Measurements from ENCODE around the gene DCAF8L1.
"Not testable (repeated sequence)": the region's sequence is repeated elsewhere in the genome, so short reads cannot be mapped to it uniquely, and the experiment has no call there.

DCAF8L1 gene

DNA sequence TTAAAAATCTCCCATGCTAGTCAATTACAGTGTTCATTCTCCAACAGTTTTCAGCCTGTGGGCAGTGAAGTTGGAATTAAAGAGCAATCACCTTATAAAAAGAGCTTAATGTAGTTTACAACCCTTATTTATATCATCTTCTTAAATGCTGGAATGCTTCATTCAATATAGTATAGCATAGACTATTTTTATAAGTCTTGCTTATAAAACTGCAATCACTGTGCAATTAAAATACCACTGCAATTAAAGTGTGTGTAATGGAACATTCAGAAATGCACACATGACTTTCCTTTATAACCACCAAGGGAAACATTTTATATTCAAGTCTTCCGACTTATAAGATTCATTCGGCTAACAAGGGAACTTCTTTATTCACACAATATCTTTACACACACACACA is 16.4 kb upstream of the DCAF8L1 start:
- TF ChIP-seq, protein P1, sequence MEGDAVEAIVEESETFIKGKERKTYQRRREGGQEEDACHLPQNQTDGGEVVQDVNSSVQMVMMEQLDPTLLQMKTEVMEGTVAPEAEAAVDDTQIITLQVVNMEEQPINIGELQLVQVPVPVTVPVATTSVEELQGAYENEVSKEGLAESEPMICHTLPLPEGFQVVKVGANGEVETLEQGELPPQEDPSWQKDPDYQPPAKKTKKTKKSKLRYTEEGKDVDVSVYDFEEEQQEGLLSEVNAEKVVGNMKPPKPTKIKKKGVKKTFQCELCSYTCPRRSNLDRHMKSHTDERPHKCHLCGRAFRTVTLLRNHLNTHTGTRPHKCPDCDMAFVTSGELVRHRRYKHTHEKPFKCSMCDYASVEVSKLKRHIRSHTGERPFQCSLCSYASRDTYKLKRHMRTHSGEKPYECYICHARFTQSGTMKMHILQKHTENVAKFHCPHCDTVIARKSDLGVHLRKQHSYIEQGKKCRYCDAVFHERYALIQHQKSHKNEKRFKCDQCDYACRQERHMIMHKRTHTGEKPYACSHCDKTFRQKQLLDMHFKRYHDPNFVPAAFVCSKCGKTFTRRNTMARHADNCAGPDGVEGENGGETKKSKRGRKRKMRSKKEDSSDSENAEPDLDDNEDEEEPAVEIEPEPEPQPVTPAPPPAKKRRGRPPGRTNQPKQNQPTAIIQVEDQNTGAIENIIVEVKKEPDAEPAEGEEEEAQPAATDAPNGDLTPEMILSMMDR (IDR thresholded peaks at IDR 0.05; ENCODE audit: insufficient read depth, low read length, missing control alignments), result no peak
- no peak for DNase-seq (ENCODE audit: low read depth, low spot score)
- CTCF ChIA-PET, result no interaction called here
- no peak overlapping the region for H3K4me3 ChIP-seq (ENCODE audit: low read depth, low read length)
- POLR2A ChIA-PET, result no interaction called here

DNA sequence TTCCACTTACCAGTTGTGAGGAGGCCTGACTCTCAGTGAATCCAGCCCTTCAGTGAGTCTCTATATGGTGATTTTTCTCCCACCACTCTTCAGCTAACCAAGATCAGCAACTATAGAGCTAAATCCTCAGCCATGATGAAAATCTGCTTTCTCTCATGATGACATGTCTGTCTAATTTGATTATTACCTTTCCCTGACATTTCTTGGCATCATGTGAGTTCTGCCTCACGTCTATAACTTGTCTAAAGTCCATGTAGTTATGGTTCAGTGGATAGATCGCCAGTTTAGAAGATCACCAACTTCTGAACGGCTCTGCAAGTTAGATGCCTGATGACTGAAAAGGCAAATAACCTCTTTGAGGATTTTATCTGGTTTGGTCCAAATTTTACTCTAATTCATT is 14.9 kb upstream of the DCAF8L1 start:
- TF ChIP-seq, protein P1 (IDR thresholded peaks at IDR 0.05; ENCODE audit: insufficient read depth, low read length, missing control alignments), result no peak
- ChIA-PET CTCF (no interaction called here), POLR2A (no interaction called here)
- H3K4me3 ChIP-seq (ENCODE audit: low read depth, low read length), result no peak overlapping the region
- DNase-seq (ENCODE audit: low read depth, low spot score), result no peak

DNA sequence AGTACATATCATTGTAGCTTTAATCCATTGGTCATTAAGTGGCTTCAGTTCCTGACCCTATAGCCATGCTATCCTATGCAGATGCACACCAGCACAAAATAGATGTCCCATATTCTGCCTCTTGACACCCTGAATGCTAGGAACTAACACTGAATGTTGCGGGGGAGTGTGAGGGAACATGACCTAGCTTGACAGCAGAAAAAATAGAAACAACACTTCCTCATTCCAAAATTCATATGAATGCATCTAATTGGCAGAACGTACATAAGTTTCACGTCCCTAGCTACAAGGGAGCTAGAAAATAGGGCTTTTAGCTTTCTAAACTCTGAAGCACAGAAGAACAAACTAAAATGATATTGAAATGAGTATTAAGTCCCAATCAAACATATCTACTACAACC is 14.4 kb upstream of the DCAF8L1 start:
- ChIA-PET POLR2A (no interaction called here), CTCF (no interaction called here)
- TF ChIP-seq, protein P1 (IDR thresholded peaks at IDR 0.05; ENCODE audit: insufficient read depth, low read length, missing control alignments), result no peak
- no peak overlapping the region for H3K4me3 ChIP-seq (ENCODE audit: low read depth, low read length)
- DNase-seq (ENCODE audit: low read depth, low spot score), result no peak

DNA sequence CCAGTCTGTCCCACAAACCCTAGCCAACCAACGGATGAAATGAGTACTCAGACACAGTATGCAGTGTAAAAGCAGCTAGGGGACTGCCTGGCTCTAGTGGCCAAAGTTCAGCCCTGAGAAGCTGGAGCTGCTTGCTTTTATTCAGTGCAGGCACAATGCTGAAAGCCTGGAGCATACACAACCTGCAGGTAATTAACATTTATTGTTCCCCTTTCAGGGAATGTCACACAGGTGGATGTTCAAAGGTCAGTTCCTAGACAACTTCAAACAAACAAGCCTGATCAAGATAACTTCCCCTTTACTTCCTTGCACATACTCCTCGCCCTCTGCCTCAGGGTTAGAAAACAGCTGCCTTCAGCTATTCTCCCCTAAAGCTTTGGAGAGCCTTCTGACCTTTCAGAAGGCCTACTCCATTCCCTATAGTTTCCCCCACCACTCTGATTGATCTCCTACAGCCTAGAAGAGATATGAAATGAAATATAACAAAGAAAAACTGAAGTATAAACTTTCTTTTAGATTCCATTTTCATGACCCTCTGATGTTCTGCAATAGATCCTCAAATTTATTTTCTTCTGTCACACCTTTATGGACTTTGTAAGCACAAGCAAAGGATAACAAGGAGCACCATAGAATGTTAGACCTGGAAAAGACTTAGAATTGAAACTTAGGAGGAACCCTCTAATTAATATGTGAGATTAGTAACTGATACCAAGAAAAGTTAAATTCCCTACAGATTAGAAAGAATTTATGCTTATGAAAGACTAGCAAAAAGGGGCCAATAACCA is 6.8 kb upstream of the DCAF8L1 start:
- POLR2A ChIA-PET, result no interaction called here
- no peak for DNase-seq (ENCODE audit: low read depth, low spot score)

DNA sequence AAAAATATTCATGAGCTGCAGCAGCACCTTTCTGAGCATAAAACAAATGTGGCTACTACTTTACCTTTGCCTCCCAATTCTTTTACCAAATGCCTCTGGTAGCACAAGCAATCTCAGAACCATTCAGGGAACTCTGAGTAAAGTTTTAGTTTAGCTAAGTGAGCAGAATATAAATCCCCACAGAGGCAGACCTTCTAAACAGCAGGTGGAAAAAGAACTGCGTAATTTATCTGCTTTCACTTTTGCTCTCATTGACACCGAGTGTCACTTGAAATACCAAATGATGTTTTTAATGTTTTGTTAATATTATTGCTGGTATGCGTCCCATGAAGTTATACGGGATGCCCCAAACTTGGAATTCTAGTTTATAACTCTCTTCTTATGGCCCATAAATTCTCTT is 4.3 kb downstream of the DCAF8L1 start:
- POLR2A ChIA-PET; CTCF ChIA-PET; DNase-seq (ENCODE audit: low read depth, low spot score): not testable (repeated sequence)

More for the DNA sequence above, 6.8 kb upstream of the DCAF8L1 start:
- TF ChIP-seq, protein P1 (IDR thresholded peaks at IDR 0.05; ENCODE audit: insufficient read depth, low read length, missing control alignments), result no peak
- H3K4me3 ChIP-seq (ENCODE audit: low read depth, low read length), result no peak overlapping the region
- CTCF ChIA-PET, result no interaction called here

DNA sequence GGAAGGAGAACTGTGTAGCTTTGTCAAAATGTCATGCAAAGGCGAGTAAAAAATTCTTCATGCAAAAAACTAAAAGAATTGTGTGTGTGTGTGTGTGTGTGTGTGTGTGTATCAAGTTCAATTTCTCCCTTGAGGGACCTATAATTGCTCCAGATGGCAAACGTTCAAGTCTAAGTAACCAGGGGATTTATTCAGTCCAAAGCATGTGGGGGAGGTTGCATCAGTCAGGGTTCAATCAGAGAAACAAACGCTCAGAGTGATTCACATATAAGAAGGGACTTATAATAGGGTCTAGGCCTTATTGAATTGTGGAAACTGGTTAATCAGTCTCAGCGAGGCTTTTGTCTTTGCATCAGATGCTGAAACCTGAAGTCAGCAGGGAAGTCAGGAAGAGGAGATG is 5.0 kb downstream of the DCAF8L1 start:
- H3K4me3 ChIP-seq (ENCODE audit: low read depth, low read length), result no peak overlapping the region
- no peak for DNase-seq (ENCODE audit: low read depth, low spot score)
- TF ChIP-seq, protein P1 (IDR thresholded peaks at IDR 0.05; ENCODE audit: insufficient read depth, low read length, missing control alignments), result no peak
- POLR2A ChIA-PET, result no interaction called here
- CTCF ChIA-PET, result no interaction called here

More for the DNA sequence above, 4.3 kb downstream of the DCAF8L1 start:
- H3K4me3 ChIP-seq (ENCODE audit: low read depth, low read length), result not testable (repeated sequence)

DNA sequence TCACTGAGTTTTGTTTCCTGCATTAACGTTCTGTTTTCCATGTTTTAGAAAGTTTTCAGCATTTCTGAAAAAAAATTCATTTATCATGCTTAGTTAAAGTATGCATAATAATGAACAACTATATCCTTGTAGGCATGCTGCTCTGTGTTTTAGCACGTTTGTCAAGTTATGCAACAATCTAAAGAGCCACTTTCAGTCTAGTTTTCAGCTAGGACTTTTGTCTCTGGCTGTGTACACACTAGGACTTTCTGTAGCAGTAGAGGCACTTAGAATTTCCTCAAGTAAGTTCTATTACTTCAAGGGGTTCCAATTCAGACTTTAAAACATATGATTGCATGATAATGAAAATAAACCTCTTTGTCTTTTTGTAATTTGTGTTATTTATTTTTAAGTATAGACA is 12.4 kb downstream of the DCAF8L1 start:
- CTCF ChIA-PET, result no interaction called here
- no peak for DNase-seq (ENCODE audit: low read depth, low spot score)
- POLR2A ChIA-PET, result no interaction called here
- no peak overlapping the region for H3K4me3 ChIP-seq (ENCODE audit: low read depth, low read length)
- TF ChIP-seq, protein P1 (IDR thresholded peaks at IDR 0.05; ENCODE audit: insufficient read depth, low read length, missing control alignments), result no peak

All from AG04449 (cell line).